PC-3 (cell line): ENCODE measurements around the gene DYRK3.

Source experiments
- CTCF ChIP-seq: fragments of 300-600 bp; sonication (generic); conservative IDR thresholded peaks from 2 replicates; pipeline ENCODE4 v1.5.1; 2017; ENCODE audit warnings: antibody characterized with exemption, low read depth, mild to moderate bottlenecking, low read length
- EZH2phosphoT487 ChIP-seq: fragments of 300-600 bp; sonication (generic); IDR thresholded peaks from 2 replicates; pipeline ENCODE4 v1.6.1; 2018; ENCODE audit warnings: mild to moderate bottlenecking, antibody characterized with exemption, low read length, borderline replicate concordance

- TF ChIP-seq CTCF: no peak
- TF ChIP-seq EZH2phosphoT487: no peak
These were observed 18.6 kb downstream of the DYRK3 start for GRCh38 chr1:206653715-206654459.
